Measurements from ENCODE around the gene SEMA4D. TPM values are rescaled to one million over a fixed set of nuclear protein-coding genes. Genes with fewer than 3 reads are reported as not detected.

SEMA4D gene
- total and polyA plus RNA-seq, 2 donors from 2014 or later: 18.9 to 147 TPM

GRCh38 chr9:89382026-89382986 is 115.6 kb downstream of the SEMA4D start:
- intact Hi-C loops (cut with DNase I): no loop called here
- no peak for FAIRE-seq

GRCh38 chr9:89381308-89381609 is 116.7 kb downstream of the SEMA4D start:
- intact Hi-C loops (cut with DNase I): no loop called here
- DNase-seq (no peak), FAIRE-seq (no peak)
- Histone ChIP-seq H3K27me3 (ENCODE audit: control insufficient read depth, insufficient read depth, low read length) (no peaks in the 10 kb centered on the region), H3K27ac (ENCODE audit: low read depth in 2 of 2, low read length in 2 of 2) (peak overlapping the region in 1 of 2 donors; percentile 32), H3K4me3 (ENCODE audit: low read length in 3 of 3) (no peak overlapping the region), H3K9ac (ENCODE audit: low read length in 3 of 3) (no peak overlapping the region), H3K9me3 (ENCODE audit: control insufficient read depth in 2 of 3, insufficient read depth in 1 of 3, low read length in 3 of 3) (no peaks in the 10 kb centered on the region), H3K36me3 (ENCODE audit: control insufficient read depth in 2 of 3, insufficient read depth in 3 of 3, low read length in 3 of 3) (peaks cover 0 to 43% (median 14%) of the 10 kb centered on the region in 3 donors), H3K4me1 (ENCODE audit: control insufficient read depth in 2 of 3, insufficient read depth in 2 of 3, low read depth in 1 of 3, low read length in 3 of 3) (peaks cover 0 to 14% (median 7%) of the 10 kb centered on the region in 3 donors)
- no peak for TF ChIP-seq CTCF (IDR thresholded peaks at IDR 0.05; ENCODE audit: borderline replicate concordance, extremely low read depth, insufficient read depth)

More at GRCh38 chr9:89382026-89382986, 115.6 kb downstream of the SEMA4D start:
- H3K27ac ChIP-seq (ENCODE audit: low read depth in 2 of 2, low read length in 2 of 2): no peak overlapping the region
- H3K9ac ChIP-seq (ENCODE audit: low read length in 3 of 3): no peak overlapping the region
- H3K36me3 ChIP-seq (ENCODE audit: control insufficient read depth in 2 of 3, insufficient read depth in 3 of 3, low read length in 3 of 3): peaks cover 0 to 38% (median 16%) of the 10 kb centered on the region in 3 donors
- no peak for DNase-seq
- H3K9me3 ChIP-seq (ENCODE audit: control insufficient read depth in 2 of 3, insufficient read depth in 1 of 3, low read length in 3 of 3): no peaks in the 10 kb centered on the region
- no peak overlapping the region for H3K4me3 ChIP-seq (ENCODE audit: low read length in 3 of 3)
- no peak for TF ChIP-seq CTCF (IDR thresholded peaks at IDR 0.05; ENCODE audit: borderline replicate concordance, extremely low read depth, insufficient read depth)
- H3K4me1 ChIP-seq (ENCODE audit: control insufficient read depth in 2 of 3, insufficient read depth in 2 of 3, low read depth in 1 of 3, low read length in 3 of 3): peaks cover 0 to 17% (median 8%) of the 10 kb centered on the region in 3 donors
- H3K27me3 ChIP-seq (ENCODE audit: control insufficient read depth, insufficient read depth, low read length): no peaks in the 10 kb centered on the region

GRCh38 chr9:89380437-89381307 is 117.2 kb downstream of the SEMA4D start:
- no peak for TF ChIP-seq CTCF (IDR thresholded peaks at IDR 0.05; ENCODE audit: borderline replicate concordance, extremely low read depth, insufficient read depth)
- DNase-seq: peak in 3 of 5 donors; percentile 62 to 82 (median 80)
- H3K27me3 ChIP-seq (ENCODE audit: control insufficient read depth, insufficient read depth, low read length): no peaks in the 10 kb centered on the region
- no peak overlapping the region for H3K4me3 ChIP-seq (ENCODE audit: low read length in 3 of 3)
- H3K4me1 ChIP-seq (ENCODE audit: control insufficient read depth in 2 of 3, insufficient read depth in 2 of 3, low read depth in 1 of 3, low read length in 3 of 3): peaks cover 0 to 14% (median 7%) of the 10 kb centered on the region in 3 donors
- intact Hi-C loops (cut with DNase I): no loop called here
- peaks cover 0 to 43% (median 14%) of the 10 kb centered on the region in 3 donors for H3K36me3 ChIP-seq (ENCODE audit: control insufficient read depth in 2 of 3, insufficient read depth in 3 of 3, low read length in 3 of 3)
- peak overlapping the region in 1 of 2 donors; percentile 32 for H3K27ac ChIP-seq (ENCODE audit: low read depth in 2 of 2, low read length in 2 of 2)
- H3K9ac ChIP-seq (ENCODE audit: low read length in 3 of 3): peak overlapping the region in 1 of 3 donors; percentile 26
- H3K9me3 ChIP-seq (ENCODE audit: control insufficient read depth in 2 of 3, insufficient read depth in 1 of 3, low read length in 3 of 3): no peaks in the 10 kb centered on the region
- no peak for FAIRE-seq

Data from kidney (tissue), 14 donors.